GM18505 (cell line): ENCODE data around the gene AK2.
A peak's percentile ranks its signal among the peaks of the same experiment; 100 is the strongest.

Source experiments
- ATAC-seq: cut with Tn5 transposase; IDR thresholded peaks from one replicate; pipeline ENCODE4 v1.9.1; 2021; ENCODE audit not compliant: unreplicated experiment
- POLR2A ChIP-seq: IDR thresholded peaks from 4 replicates; pipeline ENCODE4 v1.6.1; 2011; ENCODE audit warnings: borderline replicate concordance; ENCODE audit not compliant: insufficient read depth, insufficient read length; ENCODE audit errors: extremely low read depth

The AK2 gene

GRCh38 chr1:32972814-32973428 is 63.8 kb downstream of the AK2 start:
- no peak for TF ChIP-seq POLR2A
- ATAC-seq, result no peak

GRCh38 chr1:32971576-32971975 is 65.1 kb downstream of the AK2 start:
- TF ChIP-seq POLR2A, result no peak
- no peak for ATAC-seq

GRCh38 chr1:32971156-32971555 is 65.5 kb downstream of the AK2 start:
- ATAC-seq, result no peak

GRCh38 chr1:32969566-32969965 is 67.1 kb downstream of the AK2 start:
- no peak for TF ChIP-seq POLR2A
- no peak for ATAC-seq

More at GRCh38 chr1:32971156-32971555, 65.5 kb downstream of the AK2 start:
- no peak for TF ChIP-seq POLR2A

- no peak for ATAC-seq
- TF ChIP-seq POLR2A, result no peak
Measured at GRCh38 chr1:32967888-32968568, 68.7 kb downstream of the AK2 start.

GRCh38 chr1:32966900-32967299 is 69.8 kb downstream of the AK2 start:
- no peak for ATAC-seq
- no peak for TF ChIP-seq POLR2A

GRCh38 chr1:32965251-32965747 is 71.4 kb downstream of the AK2 start:
- no peak for TF ChIP-seq POLR2A
- ATAC-seq, result no peak

- ATAC-seq, result peak; percentile 82
Measured at GRCh38 chr1:32964461-32965250, 72.0 kb downstream of the AK2 start, which contains the start of gene RNF19B. RNF19B (minus strand) TSS chr1:32964809; CDS start chr1:32964685, 124 bp downstream.

GRCh38 chr1:32963746-32964460 is 72.8 kb downstream of the AK2 start:
- ATAC-seq, result peak; percentile 24
- no peak for TF ChIP-seq POLR2A

More at GRCh38 chr1:32964461-32965250, 72.0 kb downstream of the AK2 start, which contains the start of gene RNF19B:
- peak; percentile 99 for TF ChIP-seq POLR2A

- no peak for TF ChIP-seq POLR2A
- ATAC-seq, result no peak
Measured at GRCh38 chr1:32962248-32962896, 74.3 kb downstream of the AK2 start.

- ATAC-seq, result no peak
- TF ChIP-seq POLR2A, result no peak
Measured at GRCh38 chr1:32960819-32961355, 75.8 kb downstream of the AK2 start.

GRCh38 chr1:32960342-32960741 is 76.3 kb downstream of the AK2 start:
- ATAC-seq, result no peak

More at GRCh38 chr1:32960342-32960741, 76.3 kb downstream of the AK2 start:
- no peak for TF ChIP-seq POLR2A
